PC-3 (cell line): ENCODE measurements around the gene DHRS3. TPM values are rescaled to one million over a fixed set of nuclear protein-coding genes. Genes with fewer than 3 reads are reported as not detected.

Experiments
- ATAC-seq: fragments of 200-7000 bp; cut with Tn5 transposase; 2 replicates; pipeline ENCODE4 v1.9.1; 2020; ENCODE audit warnings: mild to moderate bottlenecking, moderate library complexity
- BruUV-seq: library from RNA; stranded (reverse); fragments of 400-500 nt; replicated peaks from 2 replicates; lab custom pipeline; 2021; lab: Mats Ljungman, UMichigan
- CTCF ChIA-PET: fragments of 300-600 bp; sonication (Branson Sonifier 250); formaldehyde crosslinking; loops from one replicate; lab custom pipeline; 2022; ENCODE audit warnings: antibody characterized with exemption; lab: Charles Lee
- POLR2A ChIA-PET: fragments of 300-600 bp; sonication (Branson Sonifier 250); formaldehyde crosslinking; loops from one replicate; lab custom pipeline; 2022; ENCODE audit warnings: antibody characterized with exemption; ENCODE audit not compliant: unreplicated experiment; lab: Charles Lee
- DNase-seq: peaks from one replicate; pipeline ENCODE4 v3.0.0-alpha.2; 2015
- H2AFZ ChIP-seq: fragments of 300-600 bp; sonication (generic); 2 replicates; pipeline ENCODE4 v1.6.0; 2016; ENCODE audit warnings: antibody characterized with exemption, low read length
- H3F3A ChIP-seq: fragments of 300-600 bp; sonication (generic); one replicate; pipeline ENCODE4 v1.6.0; 2017; ENCODE audit warnings: antibody characterized with exemption, low read length, control low read depth, mild to moderate bottlenecking; ENCODE audit not compliant: unreplicated experiment
- H3K27ac ChIP-seq: fragments of 300-600 bp; sonication (generic); 2 replicates; pipeline ENCODE4 v1.5.1; 2016; ENCODE audit warnings: mild to moderate bottlenecking, low read length
- H3K27me3 ChIP-seq: fragments of 300-600 bp; sonication (generic); 2 replicates; pipeline ENCODE4 v1.6.1; 2016; ENCODE audit warnings: low read length, mixed read lengths
- H3K36me3 ChIP-seq: fragments of 300-600 bp; sonication (generic); 2 replicates; pipeline ENCODE4 v1.6.1; 2016; ENCODE audit warnings: low read depth, mixed run types, low read length, mixed read lengths
- H3K4me1 ChIP-seq: fragments of 300-600 bp; sonication (generic); 2 replicates; pipeline ENCODE4 v1.5.1; 2016; ENCODE audit warnings: low read length; ENCODE audit not compliant: insufficient read depth
- H3K4me2 ChIP-seq: fragments of 300-600 bp; sonication (generic); 2 replicates; pipeline ENCODE4 v1.6.0; 2016; ENCODE audit warnings: low read length
- H3K4me3 ChIP-seq: fragments of 300-600 bp; sonication (generic); 2 replicates; pipeline ENCODE4 v1.5.1; 2016; ENCODE audit warnings: mild to moderate bottlenecking, low read length, mixed read lengths
- H3K79me2 ChIP-seq: fragments of 300-600 bp; sonication (generic); 2 replicates; pipeline ENCODE4 v1.6.1; 2017; ENCODE audit warnings: low read length, mixed read lengths
- H3K9ac ChIP-seq: fragments of 300-600 bp; sonication (generic); 2 replicates; pipeline ENCODE4 v1.6.0; 2016; ENCODE audit warnings: mild to moderate bottlenecking, low read length
- H3K9me2 ChIP-seq: fragments of 300-600 bp; sonication (generic); replicated peaks from 2 replicates; pipeline ENCODE4 v1.6.1; 2016; ENCODE audit warnings: mixed run types, low read length, mixed read lengths
- H3K9me3 ChIP-seq: fragments of 300-600 bp; sonication (generic); 2 replicates; pipeline ENCODE4 v1.6.1; 2016; ENCODE audit warnings: low read length, mixed read lengths
- H4K20me1 ChIP-seq: fragments of 300-600 bp; sonication (generic); 2 replicates; pipeline ENCODE4 v1.6.1; 2016; ENCODE audit warnings: low read length, mixed read lengths
- CTCF ChIP-seq: fragments of 300-600 bp; sonication (generic); conservative IDR thresholded peaks from 2 replicates; pipeline ENCODE4 v1.5.1; 2017; ENCODE audit warnings: antibody characterized with exemption, low read depth, mild to moderate bottlenecking, low read length
- EZH2 ChIP-seq: fragments of 300-600 bp; sonication (generic); IDR thresholded peaks from one replicate; pipeline ENCODE4 v1.6.1; 2017; ENCODE audit warnings: antibody characterized with exemption, mild to moderate bottlenecking, low read length; ENCODE audit not compliant: unreplicated experiment
- EZH2phosphoT487 ChIP-seq: fragments of 300-600 bp; sonication (generic); IDR thresholded peaks from 2 replicates; pipeline ENCODE4 v1.6.1; 2018; ENCODE audit warnings: mild to moderate bottlenecking, antibody characterized with exemption, low read length, borderline replicate concordance
- intact Hi-C: fragments of 100-400 bp; cut with micrococcal nuclease; formaldehyde crosslinking; loops from 2 replicates; pipeline ENCODE4 v1.9.0; 2023
- total RNA-seq: library from RNA; depleted of rRNA; stranded (reverse); fragments of >200 nt; gene quantifications from 2 replicates; pipeline ENCODE4 v1.2.3, GENCODE V29; 2014

Gene DHRS3
- total RNA-seq, 1 experiment from 2014 or later = 105 TPM

GRCh38 chr1:12621346-12622335 is 3.6 kb upstream of the DHRS3 start:
- DNase-seq (no peak), ATAC-seq (no peak)
- H3K9ac ChIP-seq = no peak overlapping the region
- H3K27me3 ChIP-seq = no peaks in the 10 kb centered on the region
- POLR2A ChIA-PET = no interaction called here
- peaks cover 32% of the 10 kb centered on the region for H3K79me2 ChIP-seq
- no peaks in the 10 kb centered on the region for H4K20me1 ChIP-seq
- no peaks in the 10 kb centered on the region for H3K36me3 ChIP-seq
- H3K4me1 ChIP-seq = peaks cover 17% of the 10 kb centered on the region
- intact Hi-C loops = loop anchor here (5.0 kb wide), 1 partner anchor 36 kb away; no protein-coding TSS in a partner anchor
- H3K9me3 ChIP-seq = no peaks in the 10 kb centered on the region
- BruUV-seq = no TSS peak
- no peak overlapping the region for H3K4me2 ChIP-seq
- no peaks in the 10 kb centered on the region for H3F3A ChIP-seq
- TF ChIP-seq EZH2 (no peak), EZH2phosphoT487 (no peak), CTCF (no peak)
- CTCF ChIA-PET = interaction anchor here (0.5 kb wide), 1 partner anchor 290 kb away, joined by 19 read pairs; no protein-coding TSS in a partner anchor
- H3K9me2 ChIP-seq = no peaks in the 10 kb centered on the region
- no peak overlapping the region for H2AFZ ChIP-seq
- H3K27ac ChIP-seq = no peak overlapping the region
- no peak overlapping the region for H3K4me3 ChIP-seq

- Histone ChIP-seq H3K36me3 (no peaks in the 10 kb centered on the region), H3K9ac (no peak overlapping the region), H3K27me3 (no peaks in the 10 kb centered on the region), H3K4me3 (no peak overlapping the region), H3K4me2 (peak overlapping the region; percentile 91; the same call in 1 of the 2 replicates), H3K9me2 (no peaks in the 10 kb centered on the region), H3K79me2 (peaks cover 39% of the 10 kb centered on the region), H4K20me1 (peaks cover under 1% of the 10 kb centered on the region; the same call in 1 of the 2 replicates), H2AFZ (no peak overlapping the region), H3K27ac (no peak overlapping the region), H3K4me1 (peaks cover 17% of the 10 kb centered on the region), H3K9me3 (no peaks in the 10 kb centered on the region), H3F3A (no peaks in the 10 kb centered on the region)
- intact Hi-C loops = loop anchor here (5.0 kb wide), 1 partner anchor 36 kb away; no protein-coding TSS in a partner anchor
- CTCF ChIA-PET = no interaction called here
- no peak for TF ChIP-seq EZH2phosphoT487
- TF ChIP-seq CTCF = no peak
- no peak for TF ChIP-seq EZH2
- DNase-seq (no peak), ATAC-seq (no peak)
- POLR2A ChIA-PET = no interaction called here
- BruUV-seq = no TSS peak
Observed at GRCh38 chr1:12620931-12621330, 2.9 kb upstream of the DHRS3 start.
